Neuronal stem cell (in vitro differentiated cells): ENCODE results near the gene DCUN1D3.

ENCODE experiments used
- DNase-seq: peaks from one replicate; pipeline ENCODE4 v3.0.0-alpha.2; 2013; ENCODE audit warnings: low spot score
- H2AFZ ChIP-seq: one replicate; pipeline ENCODE4 v1.6.1; 2013; ENCODE audit warnings: mild to moderate bottlenecking, low read length, inconsistent platforms
- H2AK5ac ChIP-seq: 2 replicates; pipeline ENCODE4 v1.6.1; 2013; ENCODE audit warnings: low read depth, mild to moderate bottlenecking, inconsistent platforms, low read length, moderate library complexity, mixed read lengths
- H2BK120ac ChIP-seq: 2 replicates; pipeline ENCODE4 v1.6.1; 2013; ENCODE audit warnings: low read depth, mild to moderate bottlenecking, inconsistent platforms, low read length, moderate library complexity, mixed read lengths
- H2BK12ac ChIP-seq: one replicate; pipeline ENCODE4 v1.6.1; 2013; ENCODE audit warnings: low read length, inconsistent platforms
- H2BK15ac ChIP-seq: 2 replicates; pipeline ENCODE4 v1.6.1; 2013; ENCODE audit warnings: mild to moderate bottlenecking, low read length, inconsistent platforms, mixed read lengths
- H2BK5ac ChIP-seq: one replicate; pipeline ENCODE4 v1.6.1; 2013; ENCODE audit warnings: inconsistent platforms, mild to moderate bottlenecking, low read length, moderate library complexity
- H3K14ac ChIP-seq: one replicate; pipeline ENCODE4 v1.6.1; 2013; ENCODE audit warnings: low read length, inconsistent platforms
- H3K18ac ChIP-seq: 2 replicates; pipeline ENCODE4 v1.6.1; 2013; ENCODE audit warnings: low read length, inconsistent platforms
- H3K23ac ChIP-seq: 2 replicates; pipeline ENCODE4 v1.6.1; 2013; ENCODE audit warnings: low read depth, mild to moderate bottlenecking, mixed read lengths, low read length, inconsistent platforms; ENCODE audit not compliant: poor library complexity
- H3K27ac ChIP-seq: replicated peaks from 3 replicates; pipeline ENCODE4 v1.5.1; 2013; ENCODE audit warnings: low read length, inconsistent platforms
- H3K27me3 ChIP-seq, 3 experiments: 2 replicates each; pipeline ENCODE4 v1.6.1; 2013; ENCODE audit warnings: low read length in 3 of 3, mild to moderate bottlenecking in 2 of 3, inconsistent platforms in 1 of 3, low read depth in 1 of 3, mixed read lengths in 1 of 3, moderate library complexity in 1 of 3; ENCODE audit not compliant: control insufficient read depth in 3 of 3, insufficient read depth in 3 of 3
- H3K36me3 ChIP-seq, 2 donors: replicated peaks in 1 of 2; 2 replicates each; pipeline ENCODE4 v1.6.1; 2013; ENCODE audit warnings: low read length in 2 of 2; ENCODE audit not compliant: control insufficient read depth in 2 of 2, insufficient read depth in 2 of 2
- H3K4ac ChIP-seq: 2 replicates; pipeline ENCODE4 v1.6.1; 2013; ENCODE audit warnings: inconsistent platforms, mild to moderate bottlenecking, low read length, moderate library complexity
- H3K4me1 ChIP-seq, 2 donors: 1 replicate in 1 of 2; 2 replicates in 1 of 2; pipeline ENCODE4 v1.6.1; 2013; ENCODE audit warnings: low read length in 2 of 2, low read depth in 1 of 2; ENCODE audit not compliant: control insufficient read depth in 2 of 2, insufficient read depth in 1 of 2
- H3K4me2 ChIP-seq: one replicate; pipeline ENCODE4 v1.6.1; 2013; ENCODE audit warnings: mild to moderate bottlenecking, low read length, inconsistent platforms; ENCODE audit not compliant: insufficient read depth, poor library complexity, severe bottlenecking
- H3K4me3 ChIP-seq, 2 donors: 2 replicates each; pipeline ENCODE4 v1.5.1; 2013; ENCODE audit warnings: low read length in 2 of 2, mild to moderate bottlenecking in 2 of 2, inconsistent platforms in 1 of 2, moderate library complexity in 1 of 2
- H3K79me1 ChIP-seq: one replicate; pipeline ENCODE4 v1.6.1; 2013; ENCODE audit warnings: low read depth, mild to moderate bottlenecking, inconsistent platforms, low read length, moderate library complexity
- H3K9ac ChIP-seq: one replicate; pipeline ENCODE4 v1.6.1; 2013; ENCODE audit warnings: mild to moderate bottlenecking, low read depth, low read length, inconsistent platforms; ENCODE audit not compliant: poor library complexity
- H3K9me3 ChIP-seq, 2 donors: replicated peaks in 1 of 2; 2 replicates each; pipeline versions ENCODE3 to v1.6.1; 2013; ENCODE audit warnings: low read length in 2 of 2, mild to moderate bottlenecking in 2 of 2, inconsistent platforms in 1 of 2, low read depth in 1 of 2, mixed read lengths in 1 of 2, moderate library complexity in 1 of 2; ENCODE audit not compliant: control insufficient read depth in 2 of 2, insufficient read depth in 1 of 2
- H4K8ac ChIP-seq: one replicate; pipeline ENCODE4 v1.6.1; 2013; ENCODE audit warnings: low read depth, mild to moderate bottlenecking, inconsistent platforms, low read length, moderate library complexity
- H4K91ac ChIP-seq: one replicate; pipeline ENCODE4 v1.6.1; 2013; ENCODE audit warnings: low read length, low read depth, mild to moderate bottlenecking, inconsistent platforms; ENCODE audit not compliant: poor library complexity
- WGBS, 2 donors: extraction: QIAGEN DNeasy Blood & Tissue Kit; methylation state at CpG; one replicate each; pipeline ENCODE4 v1.1.7; 2013; ENCODE audit warnings: missing lambda C conversion rate in 2 of 2, mixed read lengths in 1 of 2; ENCODE audit not compliant: insufficient read length in 2 of 2, insufficient replicate concordance in 1 of 2; ENCODE audit errors: extremely low coverage in 2 of 2; 5-methylcytosine and 5-hydroxymethylcytosine counted together

The DCUN1D3 gene

GRCh38 chr16:20844054-20844453 lies 56.1 kb downstream of the DCUN1D3 start:
- no peak overlapping the region for H3K4ac ChIP-seq
- no peak overlapping the region for H2BK12ac ChIP-seq
- H3K9ac ChIP-seq: no peak overlapping the region
- H2AK5ac ChIP-seq: no peak overlapping the region
- no peaks in the 10 kb centered on the region for H3K27me3 ChIP-seq
- no peak overlapping the region for H3K4me2 ChIP-seq
- no peak overlapping the region for H2BK5ac ChIP-seq
- H4K91ac ChIP-seq: no peak overlapping the region
- no peak overlapping the region for H3K23ac ChIP-seq
- DNase-seq: no peak
- no peak overlapping the region for H3K14ac ChIP-seq
- no peak overlapping the region for H2BK15ac ChIP-seq
- no peak overlapping the region for H3K4me3 ChIP-seq
- H3K36me3 ChIP-seq: peaks cover 2 to 94% of the 10 kb centered on the region in 2 donors
- WGBS, 2 donors: no CpG with 5 or more reads among the region's 2 CpGs
- no peak overlapping the region for H3K18ac ChIP-seq
- H3K27ac ChIP-seq: no peak overlapping the region
- no peak overlapping the region for H2AFZ ChIP-seq
- no peaks in the 10 kb centered on the region for H3K4me1 ChIP-seq
- H4K8ac ChIP-seq: no peak overlapping the region
- H3K79me1 ChIP-seq: no peaks in the 10 kb centered on the region
- no peaks in the 10 kb centered on the region for H3K9me3 ChIP-seq
- H2BK120ac ChIP-seq: no peak overlapping the region

GRCh38 chr16:20839504-20839903 lies 60.7 kb downstream of the DCUN1D3 start:
- Histone ChIP-seq H2AFZ (no peak overlapping the region), H3K9me3 (peaks cover 2 to 22% of the 10 kb centered on the region in 2 donors), H3K36me3 (peaks cover 2 to 99% of the 10 kb centered on the region in 2 donors), H3K9ac (no peak overlapping the region), H2BK12ac (no peak overlapping the region), H3K14ac (no peak overlapping the region), H2BK120ac (no peak overlapping the region), H3K4me1 (no peaks in the 10 kb centered on the region), H4K91ac (no peak overlapping the region), H3K79me1 (no peaks in the 10 kb centered on the region), H3K4me3 (no peak overlapping the region), H2AK5ac (no peak overlapping the region), H3K4ac (no peak overlapping the region), H4K8ac (no peak overlapping the region), H3K4me2 (no peak overlapping the region), H2BK5ac (no peak overlapping the region), H3K27ac (no peak overlapping the region), H3K23ac (no peak overlapping the region), H3K27me3 (no peaks in the 10 kb centered on the region), H2BK15ac (no peak overlapping the region), H3K18ac (no peak overlapping the region)
- DNase-seq: no peak
- WGBS, 2 donors: no CpG with 5 or more reads among the region's 2 CpGs

- H3K79me1 ChIP-seq: no peaks in the 10 kb centered on the region
- no peaks in the 10 kb centered on the region for H3K27me3 ChIP-seq
- H3K14ac ChIP-seq: no peak overlapping the region
- H3K4me2 ChIP-seq: no peak overlapping the region
- H3K36me3 ChIP-seq: peaks cover 2 to 99% of the 10 kb centered on the region in 2 donors
- no peak overlapping the region for H4K8ac ChIP-seq
- no peak overlapping the region for H3K4ac ChIP-seq
- WGBS, 2 donors: no CpG with 5 or more reads among the region's 1 CpG
- H3K4me3 ChIP-seq: no peak overlapping the region
- H2BK5ac ChIP-seq: no peak overlapping the region
- no peak overlapping the region for H3K27ac ChIP-seq
- no peaks in the 10 kb centered on the region for H3K4me1 ChIP-seq
- no peak overlapping the region for H4K91ac ChIP-seq
- no peak overlapping the region for H2AFZ ChIP-seq
- no peak overlapping the region for H3K18ac ChIP-seq
- H2BK120ac ChIP-seq: no peak overlapping the region
- no peak overlapping the region for H3K9ac ChIP-seq
- no peak overlapping the region for H2BK12ac ChIP-seq
- no peak for DNase-seq
- H3K9me3 ChIP-seq: peaks cover 2 to 22% of the 10 kb centered on the region in 2 donors
- no peak overlapping the region for H2AK5ac ChIP-seq
- H2BK15ac ChIP-seq: no peak overlapping the region
- H3K23ac ChIP-seq: no peak overlapping the region
Observed at GRCh38 chr16:20838240-20838639, 61.9 kb downstream of the DCUN1D3 start.

DNA sequence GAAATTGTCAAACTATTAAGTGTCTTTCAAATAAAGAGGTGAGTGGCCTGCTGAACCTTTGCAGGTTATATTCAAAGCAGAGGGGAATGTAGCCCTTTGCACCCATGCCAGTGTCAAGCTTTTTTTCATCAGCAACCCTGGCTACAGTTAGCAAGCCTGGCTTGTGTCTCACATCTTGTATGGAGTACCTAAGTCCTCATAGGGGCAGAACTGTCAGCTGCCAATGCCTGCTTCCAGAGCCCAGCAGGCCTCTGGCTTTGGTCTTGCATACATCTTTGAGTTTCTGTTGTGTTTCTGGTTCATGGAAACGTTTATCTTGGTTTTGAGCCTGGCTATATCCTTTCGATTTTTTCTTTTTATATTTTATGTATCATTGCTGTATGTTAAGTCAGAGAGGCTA lies 67.1 kb downstream of the DCUN1D3 start:
- Histone ChIP-seq H2BK120ac (no peak overlapping the region), H3K9me3 (peaks cover 2 to 22% of the 10 kb centered on the region in 2 donors), H3K36me3 (peaks cover 6 to 95% of the 10 kb centered on the region in 2 donors), H3K27me3 (no peaks in the 10 kb centered on the region), H4K91ac (no peak overlapping the region), H3K4me3 (no peak overlapping the region), H3K9ac (no peak overlapping the region), H3K18ac (no peak overlapping the region), H3K23ac (no peak overlapping the region), H3K14ac (no peak overlapping the region), H2AK5ac (no peak overlapping the region), H3K4me2 (no peak overlapping the region), H4K8ac (no peak overlapping the region), H3K4me1 (no peaks in the 10 kb centered on the region), H2BK12ac (no peak overlapping the region), H3K27ac (no peak overlapping the region), H3K79me1 (no peaks in the 10 kb centered on the region), H3K4ac (no peak overlapping the region), H2BK5ac (no peak overlapping the region), H2AFZ (no peak overlapping the region), H2BK15ac (no peak overlapping the region)
- DNase-seq: no peak
- no CpG with 5 or more reads among the region's 2 CpGs for WGBS, 2 donors
